Natural killer cell (primary cell): ENCODE measurements around the gene FGF12. TPM values are rescaled to one million over a fixed set of nuclear protein-coding genes. Genes with fewer than 3 reads are reported as not detected.

ENCODE experiments used
- ATAC-seq, 3 donors: fragments of 150-1000 bp in 2 of 3; fragments of 200-7000 bp in 1 of 3; cut with Tn5 transposase; 1 replicate in 1 of 3; 2 replicates in 2 of 3; pipeline ENCODE4 v1.10.0; 2021; ENCODE audit warnings: mild to moderate bottlenecking in 2 of 3, moderate library complexity in 2 of 3
- DNase-seq, 2 donors: peaks; one replicate each; pipeline versions ENCODE4 v3.0.0 to v3.0.0-alpha.2; 2013 to 2021; ENCODE audit warnings: mixed read lengths in 1 of 2
- H3K27ac ChIP-seq: one replicate; pipeline ENCODE4 v1.5.1; 2013; ENCODE audit warnings: mild to moderate bottlenecking, low read length
- H3K27me3 ChIP-seq: one replicate; pipeline ENCODE4 v1.6.1; 2013; ENCODE audit warnings: low read length; ENCODE audit not compliant: control insufficient read depth, insufficient read depth
- H3K36me3 ChIP-seq: one replicate; pipeline ENCODE4 v1.6.1; 2013; ENCODE audit warnings: low read length; ENCODE audit not compliant: control insufficient read depth, insufficient read depth
- H3K4me1 ChIP-seq: one replicate; pipeline ENCODE4 v1.6.1; 2013; ENCODE audit warnings: low read length; ENCODE audit not compliant: control insufficient read depth, insufficient read depth
- H3K4me3 ChIP-seq: one replicate; pipeline ENCODE4 v1.5.1; 2013; ENCODE audit warnings: low read length
- H3K9me3 ChIP-seq: one replicate; pipeline ENCODE4 v1.6.1; 2013; ENCODE audit warnings: low read length; ENCODE audit not compliant: control insufficient read depth, insufficient read depth
- H3K27ac Mint-ChIP-seq, 2 donors: one replicate each; pipeline ENCODE4 v1.8.0; 2022; ENCODE audit warnings: mild to moderate bottlenecking in 2 of 2, mixed read lengths in 2 of 2, moderate library complexity in 1 of 2
- H3K27me3 Mint-ChIP-seq, 2 donors: one replicate each; pipeline ENCODE4 v1.8.0; 2022; ENCODE audit warnings: low read depth in 2 of 2, mixed read lengths in 2 of 2
- H3K36me3 Mint-ChIP-seq: one replicate; pipeline ENCODE4 v1.8.0; 2022; ENCODE audit warnings: mixed read lengths
- H3K4me1 Mint-ChIP-seq, 2 donors: one replicate each; pipeline ENCODE4 v1.8.0; 2022; ENCODE audit warnings: mixed read lengths in 2 of 2
- H3K4me3 Mint-ChIP-seq: one replicate; pipeline ENCODE4 v1.8.0; 2022; ENCODE audit warnings: mild to moderate bottlenecking, moderate library complexity, mixed read lengths
- H3K9me3 Mint-ChIP-seq, 2 donors: one replicate each; pipeline ENCODE4 v1.8.0; 2022; ENCODE audit warnings: mixed read lengths in 2 of 2
- WGBS: methylation state at CpG from one replicate; pipeline ENCODE4 v1.1.7; 2013; ENCODE audit warnings: missing lambda C conversion rate; ENCODE audit not compliant: insufficient coverage; 5-methylcytosine and 5-hydroxymethylcytosine counted together
- intact Hi-C: fragments of 100-400 bp; cut with micrococcal nuclease; formaldehyde crosslinking; loops from one replicate; pipeline ENCODE4 v1.14.2; 2022
- total RNA-seq, 4 donors: library from RNA; stranded (reverse); fragments of 120-200 nt in 1 of 4; gene quantifications; one replicate each; pipeline versions ENCODE4 v1.2.3 to v1.2.4, GENCODE V29; 2013 to 2022
- TF ChIP-seq, protein P1 (sequence below): fragments of 200-600 bp; IDR thresholded peaks from one replicate; pipeline ENCODE4 v1.8.0; 2022; ENCODE audit warnings: antibody characterized with exemption

Gene FGF12
- total RNA-seq, 3 donors from 2014 or later (not counting 1 experiment from before 2014, with no cell fraction given), result not detected

DNA sequence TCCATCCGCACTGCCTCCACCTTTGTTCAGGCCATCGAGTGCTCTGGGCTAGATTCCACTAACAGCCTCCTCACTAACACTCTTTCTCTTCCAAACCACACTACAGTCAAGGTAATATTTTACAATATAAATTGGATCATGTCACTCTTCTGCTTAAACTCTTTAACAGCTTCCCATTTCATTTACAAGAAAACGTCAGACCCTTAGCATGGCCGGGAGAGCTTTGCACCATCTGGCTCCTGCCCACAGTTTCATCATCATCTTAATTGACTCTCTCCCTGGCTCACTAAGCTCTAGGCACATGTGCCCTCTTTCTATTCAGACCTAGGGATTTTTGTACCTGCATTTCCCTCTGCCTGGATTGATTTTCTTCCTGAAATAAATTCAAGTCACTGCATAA, 354.7 kb downstream of the FGF12 start:
- H3K4me1 Mint-ChIP-seq, result no peaks in the 10 kb centered on the region
- Histone ChIP-seq H3K27me3 (no peaks in the 10 kb centered on the region), H3K9me3 (no peaks in the 10 kb centered on the region), H3K4me3 (no peak overlapping the region), H3K27ac (no peak overlapping the region), H3K4me1 (no peaks in the 10 kb centered on the region), H3K36me3 (no peaks in the 10 kb centered on the region)
- H3K36me3 Mint-ChIP-seq, result no peaks in the 10 kb centered on the region
- H3K27ac Mint-ChIP-seq, result no peak overlapping the region
- TF ChIP-seq, protein P1, sequence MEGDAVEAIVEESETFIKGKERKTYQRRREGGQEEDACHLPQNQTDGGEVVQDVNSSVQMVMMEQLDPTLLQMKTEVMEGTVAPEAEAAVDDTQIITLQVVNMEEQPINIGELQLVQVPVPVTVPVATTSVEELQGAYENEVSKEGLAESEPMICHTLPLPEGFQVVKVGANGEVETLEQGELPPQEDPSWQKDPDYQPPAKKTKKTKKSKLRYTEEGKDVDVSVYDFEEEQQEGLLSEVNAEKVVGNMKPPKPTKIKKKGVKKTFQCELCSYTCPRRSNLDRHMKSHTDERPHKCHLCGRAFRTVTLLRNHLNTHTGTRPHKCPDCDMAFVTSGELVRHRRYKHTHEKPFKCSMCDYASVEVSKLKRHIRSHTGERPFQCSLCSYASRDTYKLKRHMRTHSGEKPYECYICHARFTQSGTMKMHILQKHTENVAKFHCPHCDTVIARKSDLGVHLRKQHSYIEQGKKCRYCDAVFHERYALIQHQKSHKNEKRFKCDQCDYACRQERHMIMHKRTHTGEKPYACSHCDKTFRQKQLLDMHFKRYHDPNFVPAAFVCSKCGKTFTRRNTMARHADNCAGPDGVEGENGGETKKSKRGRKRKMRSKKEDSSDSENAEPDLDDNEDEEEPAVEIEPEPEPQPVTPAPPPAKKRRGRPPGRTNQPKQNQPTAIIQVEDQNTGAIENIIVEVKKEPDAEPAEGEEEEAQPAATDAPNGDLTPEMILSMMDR, result no peak
- H3K27me3 Mint-ChIP-seq, result no peaks in the 10 kb centered on the region
- intact Hi-C loops, result no loop called here
- WGBS, result 86% methylated on average over 4 of the region's 4 CpGs
- DNase-seq, result no peak
- H3K9me3 Mint-ChIP-seq, result peaks cover 0 to 5% of the 10 kb centered on the region in 2 donors
- no peak for ATAC-seq
- no peak overlapping the region for H3K4me3 Mint-ChIP-seq

DNA sequence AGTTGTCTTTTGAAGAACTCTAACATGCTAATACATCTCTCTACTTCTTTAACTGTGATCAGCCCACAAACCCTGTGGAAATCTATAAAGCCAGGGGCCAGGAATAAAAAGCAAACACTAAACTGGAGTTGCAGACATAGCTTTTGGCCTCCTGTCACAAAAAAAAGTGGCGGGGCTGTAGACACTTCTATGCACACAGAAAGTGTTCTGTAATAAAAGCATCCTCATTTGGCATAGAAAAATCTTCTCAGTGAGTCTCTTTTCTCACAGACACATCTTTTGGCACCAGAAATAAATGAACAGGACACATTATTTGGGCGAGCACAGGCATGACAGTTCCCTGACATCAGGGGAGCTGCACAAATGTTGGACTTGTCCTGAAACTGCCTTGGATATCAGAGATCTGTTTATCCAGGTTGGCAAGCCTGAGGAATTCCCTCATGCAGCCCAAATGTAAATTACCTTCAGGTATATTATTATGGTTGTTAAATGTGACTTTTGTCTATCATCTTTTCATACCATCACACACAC, 355.4 kb downstream of the FGF12 start:
- no peak overlapping the region for H3K4me3 Mint-ChIP-seq
- H3K27me3 Mint-ChIP-seq, result no peaks in the 10 kb centered on the region
- Histone ChIP-seq H3K4me1 (no peaks in the 10 kb centered on the region), H3K27me3 (no peaks in the 10 kb centered on the region), H3K9me3 (no peaks in the 10 kb centered on the region), H3K27ac (no peak overlapping the region), H3K36me3 (no peaks in the 10 kb centered on the region), H3K4me3 (no peak overlapping the region)
- H3K36me3 Mint-ChIP-seq, result no peaks in the 10 kb centered on the region
- TF ChIP-seq, protein P1, result no peak
- H3K9me3 Mint-ChIP-seq, result peaks cover 0 to 2% of the 10 kb centered on the region in 2 donors
- intact Hi-C loops, result no loop called here
- ATAC-seq (no peak), DNase-seq (no peak)
- H3K4me1 Mint-ChIP-seq, result no peaks in the 10 kb centered on the region
- H3K27ac Mint-ChIP-seq, result no peak overlapping the region
- WGBS, result 81% methylated on average over 2 of the region's 2 CpGs

DNA sequence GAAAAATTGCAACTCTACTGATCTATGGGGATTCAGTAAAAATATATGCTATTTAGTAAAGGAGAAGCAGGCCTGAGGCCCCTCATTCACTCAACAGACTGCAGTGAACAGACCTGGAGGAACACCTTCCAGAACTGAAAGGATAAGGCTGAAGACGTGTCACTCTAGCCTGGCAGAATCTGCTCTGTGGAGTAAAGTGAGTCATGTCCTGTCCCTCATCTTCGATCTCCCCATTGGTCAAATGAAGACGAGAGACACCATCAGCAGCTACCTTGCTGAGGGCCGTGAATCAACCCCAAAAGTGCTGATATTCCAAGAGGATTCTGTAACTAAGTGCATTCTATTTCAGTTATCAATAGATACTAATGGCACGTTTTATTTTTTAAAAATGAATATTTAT, 359.7 kb downstream of the FGF12 start:
- Mint-ChIP-seq H3K27me3 (no peaks in the 10 kb centered on the region), H3K27ac (no peak overlapping the region), H3K9me3 (peaks cover 0 to under 1% of the 10 kb centered on the region in 2 donors), H3K36me3 (no peaks in the 10 kb centered on the region), H3K4me3 (no peak overlapping the region), H3K4me1 (no peaks in the 10 kb centered on the region)
- H3K36me3 ChIP-seq, result no peaks in the 10 kb centered on the region
- TF ChIP-seq, protein P1, result no peak
- DNase-seq, result no peak
- WGBS, result 86% methylated on average over 4 of the region's 5 CpGs
- no peak overlapping the region for H3K27ac ChIP-seq
- H3K9me3 ChIP-seq, result no peaks in the 10 kb centered on the region
- ATAC-seq, result no peak
- H3K4me3 ChIP-seq, result no peak overlapping the region
- H3K4me1 ChIP-seq, result no peaks in the 10 kb centered on the region
- H3K27me3 ChIP-seq, result no peaks in the 10 kb centered on the region
- intact Hi-C loops, result no loop called here

DNA sequence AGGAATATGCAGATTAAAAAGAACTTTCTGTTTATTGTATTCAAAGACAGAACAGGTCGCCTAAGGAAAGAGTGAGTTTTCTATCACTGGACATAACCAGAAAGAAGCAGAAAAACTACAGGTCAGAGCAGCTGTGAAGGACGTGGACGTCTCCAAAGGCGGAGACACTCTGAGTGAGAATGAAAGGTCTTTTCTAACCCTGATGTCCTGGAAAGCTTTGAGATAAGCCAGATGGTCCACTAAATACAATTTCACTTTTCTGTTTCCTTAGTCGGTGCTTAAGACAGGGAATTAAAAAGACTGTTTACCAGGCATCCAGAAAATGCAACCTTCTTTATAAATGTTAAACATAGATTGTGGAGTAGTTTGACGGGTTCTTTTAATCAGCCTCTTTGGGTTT, 360.4 kb downstream of the FGF12 start:
- no peak overlapping the region for H3K4me3 Mint-ChIP-seq
- Histone ChIP-seq H3K4me1 (no peaks in the 10 kb centered on the region), H3K27me3 (no peaks in the 10 kb centered on the region), H3K36me3 (no peaks in the 10 kb centered on the region), H3K4me3 (no peak overlapping the region), H3K9me3 (no peaks in the 10 kb centered on the region), H3K27ac (no peak overlapping the region)
- WGBS, result 86% methylated on average over 5 of the region's 6 CpGs
- ATAC-seq (no peak), DNase-seq (no peak)
- no peak overlapping the region for H3K27ac Mint-ChIP-seq
- H3K4me1 Mint-ChIP-seq, result no peaks in the 10 kb centered on the region
- intact Hi-C loops, result no loop called here
- no peaks in the 10 kb centered on the region for H3K27me3 Mint-ChIP-seq
- H3K9me3 Mint-ChIP-seq, result no peaks in the 10 kb centered on the region
- TF ChIP-seq, protein P1, result no peak
- no peaks in the 10 kb centered on the region for H3K36me3 Mint-ChIP-seq
